GM12874 (cell line): ENCODE measurements around the gene ARHGEF26.

Experiments
- CTCF ChIP-seq: IDR thresholded peaks from 2 replicates; pipeline ENCODE4 v1.5.1; 2011; ENCODE audit warnings: low read depth, mild to moderate bottlenecking, control low read depth, low read length, moderate library complexity; ENCODE audit not compliant: insufficient read depth

The ARHGEF26 gene

DNA sequence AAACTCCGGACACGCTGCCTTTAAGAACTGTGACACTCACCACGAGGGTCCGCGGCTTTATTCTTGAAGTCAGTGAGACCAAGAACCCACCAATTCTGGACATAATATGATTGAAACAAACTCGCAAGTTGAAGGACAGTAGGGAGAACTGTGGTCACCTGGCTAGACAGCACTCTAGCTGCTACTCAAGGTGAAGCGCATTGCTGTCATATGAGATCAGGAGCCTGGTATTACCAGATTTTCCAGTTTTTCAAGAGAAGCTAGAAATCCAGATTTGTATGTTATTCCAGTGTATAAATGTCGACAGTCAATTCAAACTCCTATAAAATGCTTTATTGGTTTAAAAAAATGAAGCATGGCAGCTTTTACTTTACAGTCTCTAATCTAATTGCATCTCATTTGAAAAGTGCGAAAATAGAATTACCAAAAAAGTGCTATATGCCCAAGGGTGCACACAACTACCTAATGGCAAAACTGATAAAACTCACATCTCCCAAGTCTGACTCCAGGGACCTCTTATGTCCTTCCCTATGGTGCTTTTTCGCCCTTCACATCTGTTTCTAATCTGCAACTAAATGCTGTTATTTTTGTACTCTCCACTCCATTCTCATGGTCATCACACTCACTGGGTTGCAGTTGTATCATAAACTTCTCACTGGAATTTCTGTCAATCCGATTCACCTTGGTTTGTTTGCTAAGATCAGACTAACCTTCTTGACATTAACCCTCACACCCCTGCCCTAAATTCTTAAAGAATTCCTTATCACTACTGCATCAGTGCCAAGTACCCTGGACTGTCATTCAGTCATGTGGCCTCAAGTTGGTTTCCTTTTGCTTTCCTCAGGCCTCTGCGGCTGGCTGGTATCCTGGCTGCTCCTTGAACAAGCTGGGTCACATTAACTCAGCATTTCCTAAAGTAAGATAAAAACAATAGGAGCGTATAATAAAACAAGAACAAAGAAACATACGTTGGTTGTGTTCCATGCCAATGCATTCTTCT is 31.5 kb upstream of the ARHGEF26 start:
- TF ChIP-seq CTCF, result no peak

- no peak for TF ChIP-seq CTCF
These were observed 27.1 kb upstream of the ARHGEF26 start for GRCh38 chr3:154094051-154094450.

GRCh38 chr3:154095832-154096421 is 25.3 kb upstream of the ARHGEF26 start:
- no peak for TF ChIP-seq CTCF

DNA sequence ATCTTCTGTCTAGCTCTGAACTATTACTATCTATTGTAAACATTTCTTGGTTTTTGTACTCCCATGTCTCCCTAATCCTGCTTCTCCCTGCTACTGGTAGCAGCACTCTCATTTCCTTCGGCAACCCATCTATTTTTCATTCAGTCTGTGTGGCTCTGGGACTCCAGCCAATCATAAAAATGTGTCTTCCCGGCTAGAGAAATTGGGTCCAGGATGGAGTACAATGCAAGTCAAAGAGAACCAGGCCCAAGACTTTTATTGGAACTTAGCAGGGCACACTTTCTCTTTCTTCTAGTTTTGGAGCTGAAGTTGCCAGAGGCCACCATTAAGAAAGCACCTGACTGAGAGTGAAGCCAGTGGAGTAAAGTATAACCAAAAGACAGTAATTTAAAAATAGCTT is 22.8 kb upstream of the ARHGEF26 start:
- TF ChIP-seq CTCF, result no peak

DNA sequence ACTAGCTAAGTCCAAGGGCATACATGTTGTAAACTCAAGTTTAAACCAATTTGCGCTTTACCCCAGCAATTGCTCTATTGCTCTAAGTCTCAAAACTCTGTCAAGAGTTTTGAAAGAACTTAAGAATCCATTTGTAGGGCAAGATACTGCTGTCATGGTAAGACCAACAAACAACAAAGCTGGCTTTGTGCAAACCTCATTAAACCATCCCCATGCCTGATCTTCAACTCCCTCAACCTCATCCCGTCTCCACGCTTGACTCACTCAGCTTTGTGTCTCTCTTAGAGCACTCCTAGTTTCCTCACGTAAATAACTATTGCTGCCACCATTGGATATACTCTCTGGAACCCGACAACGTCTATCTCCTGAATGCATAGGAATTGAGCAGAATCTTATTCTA is 20.6 kb upstream of the ARHGEF26 start:
- no peak for TF ChIP-seq CTCF

DNA sequence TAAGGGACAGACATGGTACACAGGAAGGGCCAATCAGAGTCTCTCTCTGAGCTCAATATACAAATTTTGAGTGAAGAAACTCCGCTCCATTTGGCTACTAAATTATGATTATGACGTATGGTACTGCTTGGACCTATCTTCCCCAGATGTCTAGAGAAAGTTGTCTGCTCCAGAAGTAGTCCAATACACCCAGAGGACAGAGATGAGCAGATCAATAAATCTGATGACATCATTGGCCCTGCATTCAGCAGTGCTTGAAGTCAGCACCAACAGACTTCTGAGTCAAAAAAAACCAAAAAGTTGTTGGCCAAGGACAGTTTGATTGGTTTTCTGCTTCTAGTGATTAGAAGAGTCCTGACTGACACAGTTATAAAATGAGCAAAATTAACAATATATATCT is 19.9 kb upstream of the ARHGEF26 start:
- no peak for TF ChIP-seq CTCF

DNA sequence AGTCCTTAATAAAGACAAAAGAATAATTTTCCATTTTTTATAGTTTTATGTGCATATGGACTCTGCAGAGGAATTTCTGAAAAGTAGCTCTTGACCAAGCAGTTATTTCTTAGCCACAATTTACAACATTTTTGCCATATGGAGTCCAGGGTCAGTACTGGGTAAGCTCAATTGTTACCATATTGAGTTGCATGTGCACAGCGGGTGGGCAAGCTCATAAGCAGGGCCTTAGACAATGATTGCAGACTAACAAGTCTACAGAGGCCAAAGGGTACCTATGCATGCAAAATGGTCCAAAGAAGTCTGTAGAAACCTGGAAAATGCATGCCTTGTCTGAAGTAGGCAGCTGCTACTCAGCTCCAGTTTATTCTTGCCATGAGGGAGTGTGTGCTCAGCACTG is 19.0 kb upstream of the ARHGEF26 start:
- TF ChIP-seq CTCF, result no peak
